Activated CD4-positive, alpha-beta T cell treated with anti-CD3 and anti-CD28 coated beads, Interleukin-2, amount 50 U/mL, for 1 hour (primary cell): ENCODE data around the gene GEMIN7.

Experiments used
- DNase-seq: peaks from one replicate; pipeline ENCODE4 v3.0.0-alpha.2; 2020

Gene GEMIN7, protein sequence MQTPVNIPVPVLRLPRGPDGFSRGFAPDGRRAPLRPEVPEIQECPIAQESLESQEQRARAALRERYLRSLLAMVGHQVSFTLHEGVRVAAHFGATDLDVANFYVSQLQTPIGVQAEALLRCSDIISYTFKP

DNA sequence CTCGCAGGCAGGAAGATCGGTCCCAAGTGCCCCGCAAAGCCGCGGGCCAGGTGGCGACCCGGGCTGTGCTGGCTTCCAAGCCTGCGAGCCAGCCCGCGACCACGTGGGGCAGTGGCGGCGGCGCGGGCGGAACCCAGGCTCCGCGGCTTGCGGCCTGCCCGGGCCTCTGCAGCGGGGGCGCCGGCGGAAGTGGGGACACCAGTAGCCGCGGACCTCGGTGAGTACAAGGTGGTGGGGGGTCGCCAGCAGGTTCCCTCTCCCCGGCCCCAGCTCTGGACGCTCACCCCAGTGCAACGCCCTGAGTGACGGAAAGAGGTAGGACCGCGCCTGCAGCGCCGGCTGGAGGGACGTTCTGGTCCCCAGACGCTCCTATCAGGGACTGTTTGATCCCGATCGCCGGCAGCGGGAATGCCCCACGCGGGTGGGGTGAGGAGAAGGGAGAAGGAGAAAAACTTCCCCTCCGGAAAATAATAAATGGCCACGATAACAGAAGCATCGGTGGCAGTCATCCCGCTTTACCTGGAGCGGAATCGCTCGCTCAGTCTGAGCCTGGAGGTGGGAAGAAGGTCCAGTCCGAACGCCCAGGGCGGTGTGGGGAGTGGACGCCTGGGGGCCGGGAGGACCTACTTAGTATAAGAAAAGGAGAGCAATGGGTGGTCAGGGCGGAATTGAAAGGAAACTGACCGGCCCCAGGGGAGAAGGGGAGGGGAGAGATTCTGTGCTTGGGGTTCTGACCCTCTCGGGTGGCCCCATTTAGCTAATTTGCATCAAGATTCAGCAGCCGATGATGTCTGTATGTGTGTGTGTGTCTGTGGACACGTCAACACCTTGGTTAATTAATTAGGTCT, at the start of gene GEMIN7:
Gene GEMIN7 (plus strand): TSS at position 198 of the 848 bp plus-strand sequence. CDS start 10,855 bp downstream, outside the sequence.
- peak; percentile 77 for DNase-seq

DNA sequence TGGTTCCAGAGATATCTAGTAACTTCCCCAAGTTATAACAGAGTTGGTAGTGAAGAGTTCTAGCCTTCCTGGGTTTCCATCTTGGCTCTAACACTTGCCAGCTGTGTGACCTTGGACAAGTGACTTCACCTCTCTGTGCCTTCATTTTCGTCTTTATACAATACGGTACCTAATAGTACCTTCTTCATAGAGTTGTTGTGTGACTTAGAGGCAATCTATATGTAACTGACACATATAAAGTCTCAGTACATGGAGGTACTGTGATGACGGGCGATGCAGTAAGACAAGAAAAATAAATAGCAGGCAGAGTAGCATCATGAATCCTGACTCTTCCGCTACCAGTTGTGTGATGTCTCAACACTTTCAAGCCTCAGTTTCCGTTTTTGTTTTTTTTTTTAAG, 48.2 kb upstream of the GEMIN7 start:
- no peak for DNase-seq

DNA sequence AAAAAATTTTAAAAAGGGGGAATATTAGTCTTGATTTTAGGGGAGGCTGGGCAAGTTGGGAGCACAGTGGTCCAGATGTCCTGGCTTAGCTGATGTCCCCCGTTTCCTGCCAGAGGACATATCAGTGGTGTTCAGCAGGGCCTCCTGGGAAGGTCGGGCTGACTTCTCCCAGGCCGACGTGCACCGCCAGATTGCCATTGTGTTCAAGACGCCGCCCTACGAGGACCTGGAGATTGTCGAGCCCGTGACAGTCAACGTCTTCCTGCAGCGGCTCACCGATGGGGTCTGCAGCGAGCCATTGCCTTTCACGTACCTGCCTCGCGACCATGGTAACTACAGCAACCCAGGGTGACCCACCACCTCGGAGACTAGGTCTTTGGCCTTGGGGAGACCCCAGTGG, 46.6 kb upstream of the GEMIN7 start:
- no peak for DNase-seq

DNA sequence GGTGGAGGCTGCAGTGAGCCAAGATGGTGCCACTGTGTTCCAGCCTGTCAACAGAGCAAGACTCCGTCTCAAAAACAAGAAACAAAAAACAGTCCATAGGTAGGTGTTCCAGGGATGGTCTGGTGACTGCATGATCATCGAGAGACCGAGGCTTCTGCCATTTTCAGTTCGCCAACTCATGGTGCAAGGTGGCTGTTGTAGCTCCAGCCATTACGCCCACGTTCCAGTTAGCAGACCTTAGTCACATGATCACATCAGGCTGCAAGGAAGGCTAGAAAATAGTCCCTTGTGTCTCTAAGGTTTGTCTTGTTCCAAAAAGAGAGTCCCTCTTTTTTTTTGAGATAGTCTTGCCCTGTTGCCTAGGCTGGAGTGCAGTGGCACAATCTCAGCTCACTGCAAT, 43.3 kb upstream of the GEMIN7 start:
- DNase-seq, result no peak

DNA sequence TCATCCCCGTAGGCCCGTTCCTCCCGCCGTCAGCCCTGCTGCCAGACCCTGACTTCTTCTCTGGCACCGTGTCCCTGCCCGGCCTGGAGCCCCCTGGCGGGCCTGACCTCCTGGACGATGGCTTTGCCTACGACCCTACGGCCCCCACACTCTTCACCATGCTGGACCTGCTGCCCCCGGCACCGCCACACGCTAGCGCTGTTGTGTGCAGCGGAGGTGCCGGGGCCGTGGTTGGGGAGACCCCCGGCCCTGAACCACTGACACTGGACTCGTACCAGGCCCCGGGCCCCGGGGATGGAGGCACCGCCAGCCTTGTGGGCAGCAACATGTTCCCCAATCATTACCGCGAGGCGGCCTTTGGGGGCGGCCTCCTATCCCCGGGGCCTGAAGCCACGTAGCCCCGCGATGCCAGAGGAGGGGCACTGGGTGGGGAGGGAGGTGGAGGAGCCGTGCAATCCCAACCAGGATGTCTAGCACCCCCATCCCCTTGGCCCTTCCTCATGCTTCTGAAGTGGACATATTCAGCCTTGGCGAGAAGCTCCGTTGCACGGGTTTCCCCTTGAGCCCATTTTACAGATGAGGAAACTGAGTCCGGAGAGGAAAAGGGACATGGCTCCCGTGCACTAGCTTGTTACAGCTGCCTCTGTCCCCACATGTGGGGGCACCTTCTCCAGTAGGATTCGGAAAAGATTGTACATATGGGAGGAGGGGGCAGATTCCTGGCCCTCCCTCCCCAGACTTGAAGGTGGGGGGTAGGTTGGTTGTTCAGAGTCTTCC, 41.5 kb upstream of the GEMIN7 start:
- no peak for DNase-seq

DNA sequence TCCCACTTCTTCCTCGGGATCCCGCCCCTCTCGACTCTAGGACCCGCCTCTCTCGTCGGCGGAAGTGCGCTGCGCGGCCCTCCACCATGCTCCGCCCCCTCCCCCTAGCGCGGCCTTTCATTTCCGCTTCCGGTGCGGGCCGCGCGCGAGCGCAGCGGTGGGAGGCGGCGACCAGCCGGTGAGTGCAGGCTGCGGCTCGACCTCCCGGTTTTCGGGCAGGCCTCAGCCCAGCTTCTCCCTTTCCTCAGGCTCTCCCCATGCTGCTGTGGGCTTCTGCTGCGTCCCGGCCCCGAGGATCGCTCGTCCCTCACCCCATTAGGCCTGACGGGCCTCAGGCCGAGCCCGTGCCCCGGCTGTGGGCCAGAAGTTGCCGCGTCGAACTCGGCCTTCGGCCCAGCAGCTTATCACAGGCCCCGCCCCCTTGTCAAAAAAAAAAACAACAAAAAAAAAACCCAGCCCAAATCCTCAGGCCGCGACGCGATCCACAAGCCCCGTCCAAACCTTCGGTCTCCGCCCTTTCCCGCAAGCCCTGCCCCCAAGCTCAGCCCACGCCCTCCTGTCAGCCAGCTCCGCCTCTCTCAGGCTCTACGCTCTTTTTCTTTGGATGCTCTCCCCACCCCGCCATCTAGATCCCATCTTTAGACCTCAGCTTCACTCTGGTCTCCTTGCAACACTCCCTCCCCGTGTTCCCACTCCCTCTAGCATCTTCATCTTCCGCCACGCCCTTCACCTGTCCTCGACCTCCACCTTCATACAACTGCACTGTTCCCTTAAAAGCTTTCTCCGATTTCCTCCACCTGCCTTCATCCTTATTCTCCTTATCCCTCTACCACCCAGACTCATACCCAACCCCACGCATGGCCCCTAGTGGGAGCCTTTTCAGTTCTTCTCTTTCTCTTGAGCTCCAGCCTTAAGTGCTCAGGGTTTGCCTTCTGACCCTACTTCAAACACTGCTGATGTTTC, 39.8 kb upstream of the GEMIN7 start, which contains the start of gene CLASRP:
Gene CLASRP (plus strand): TSS at position 115 of the 963 bp plus-strand sequence. CDS start 1,168 bp downstream, outside the sequence.
- DNase-seq, result peak; percentile 85

DNA sequence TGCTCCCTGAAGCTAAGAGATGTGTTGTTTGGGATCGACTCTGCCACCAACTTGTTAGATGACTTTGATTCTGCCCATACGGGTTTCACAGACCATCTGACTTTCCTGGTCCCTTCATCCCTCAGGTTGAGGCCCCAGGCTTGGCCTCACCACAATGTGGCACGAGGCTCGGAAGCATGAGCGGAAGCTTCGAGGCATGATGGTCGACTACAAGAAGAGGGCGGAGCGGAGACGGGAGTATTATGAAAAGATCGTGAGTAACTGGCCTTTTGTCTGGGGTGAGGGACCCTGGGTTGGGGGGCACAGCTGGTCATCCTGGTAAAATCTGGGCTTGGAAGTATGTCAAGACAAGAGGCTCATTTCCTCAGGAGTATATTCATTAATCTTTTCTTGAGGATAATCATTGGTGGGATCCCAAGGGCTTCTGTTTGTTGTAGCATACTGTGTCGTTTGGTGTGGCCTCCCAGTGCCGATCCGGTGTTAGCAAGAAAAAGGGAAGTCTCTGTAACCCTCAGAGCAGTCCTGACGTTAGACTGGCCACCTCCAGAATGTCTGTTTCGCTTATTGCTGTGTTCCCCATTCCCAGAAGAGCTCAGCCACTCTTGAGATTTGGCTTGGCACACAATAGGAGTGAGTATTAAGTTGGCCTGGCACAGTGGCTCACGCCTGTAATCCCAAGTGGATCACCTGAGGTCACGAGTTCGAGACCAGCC, 38.8 kb upstream of the GEMIN7 start:
- no peak for DNase-seq

DNA sequence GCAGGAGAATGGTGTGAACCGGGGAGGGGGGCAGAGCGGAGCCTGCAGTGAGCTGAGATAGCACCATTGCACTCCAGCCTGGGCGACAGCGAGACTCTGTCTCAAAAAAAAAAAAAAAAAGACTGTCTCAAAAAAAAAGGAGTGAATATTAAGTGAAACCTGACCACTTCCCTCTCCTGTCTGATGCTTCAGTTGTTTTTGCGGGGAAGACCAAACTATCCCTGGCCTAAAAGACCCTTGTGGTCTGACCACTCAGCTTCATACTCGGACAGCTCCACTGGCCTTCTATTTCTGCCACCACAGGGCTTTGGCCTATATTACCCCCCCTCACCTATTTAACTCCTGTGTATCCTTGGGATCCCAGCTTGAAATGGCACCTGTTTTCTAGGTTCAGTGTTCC, 37.9 kb upstream of the GEMIN7 start:
- DNase-seq, result no peak

DNA sequence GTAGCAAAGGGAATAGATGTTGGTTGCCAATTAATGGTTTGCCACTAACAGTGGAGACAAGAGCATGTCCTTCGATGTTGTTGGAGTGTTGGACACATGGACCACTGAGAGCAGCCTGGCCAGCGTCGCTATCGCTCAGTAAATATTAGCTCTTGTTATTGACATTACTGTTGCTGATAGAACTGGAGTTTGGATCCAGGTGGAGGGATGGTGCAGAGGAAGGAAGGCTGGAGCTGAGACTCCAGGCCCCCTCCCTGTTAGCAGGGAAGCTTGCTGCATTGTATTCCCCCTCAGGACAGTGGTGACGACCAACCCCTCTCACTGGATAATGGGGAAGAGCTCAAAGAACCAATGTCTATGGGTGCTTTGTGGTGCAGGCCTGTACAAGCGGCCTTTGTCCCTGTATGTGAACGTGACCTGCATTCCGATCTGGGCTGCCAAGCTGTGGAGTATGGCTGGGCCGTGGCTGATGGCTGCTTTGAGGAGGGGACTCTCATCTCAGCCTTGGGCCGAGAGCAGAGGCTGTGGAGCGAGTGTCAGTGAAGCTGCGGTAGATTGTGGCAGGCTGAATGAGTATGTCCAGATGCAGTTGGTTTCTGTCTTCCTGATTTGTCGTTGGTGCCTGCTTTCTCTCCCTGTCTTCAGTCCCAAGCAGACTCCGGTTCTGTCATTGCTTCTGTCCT, 33.2 kb upstream of the GEMIN7 start:
- DNase-seq, result no peak

DNA sequence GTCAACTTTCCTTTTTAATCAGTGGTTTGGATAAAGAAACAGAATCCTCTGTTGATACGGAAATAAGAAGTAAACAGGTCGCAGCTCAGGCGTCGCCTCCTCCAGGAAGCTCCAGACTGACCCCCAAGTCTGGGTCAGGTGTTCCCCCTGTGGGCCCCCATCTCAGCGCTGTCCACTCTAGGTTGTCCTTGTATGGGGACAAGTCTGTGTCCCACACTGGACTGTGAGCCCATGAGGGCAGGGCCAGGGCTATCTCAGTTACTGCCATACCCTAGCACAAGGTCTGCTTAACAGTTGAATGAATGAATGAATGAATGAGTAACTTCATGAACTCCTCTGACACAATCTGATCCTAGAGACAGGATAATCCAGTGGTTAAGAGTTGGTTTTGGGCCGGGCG, 32.7 kb upstream of the GEMIN7 start:
- DNase-seq, result no peak

DNA sequence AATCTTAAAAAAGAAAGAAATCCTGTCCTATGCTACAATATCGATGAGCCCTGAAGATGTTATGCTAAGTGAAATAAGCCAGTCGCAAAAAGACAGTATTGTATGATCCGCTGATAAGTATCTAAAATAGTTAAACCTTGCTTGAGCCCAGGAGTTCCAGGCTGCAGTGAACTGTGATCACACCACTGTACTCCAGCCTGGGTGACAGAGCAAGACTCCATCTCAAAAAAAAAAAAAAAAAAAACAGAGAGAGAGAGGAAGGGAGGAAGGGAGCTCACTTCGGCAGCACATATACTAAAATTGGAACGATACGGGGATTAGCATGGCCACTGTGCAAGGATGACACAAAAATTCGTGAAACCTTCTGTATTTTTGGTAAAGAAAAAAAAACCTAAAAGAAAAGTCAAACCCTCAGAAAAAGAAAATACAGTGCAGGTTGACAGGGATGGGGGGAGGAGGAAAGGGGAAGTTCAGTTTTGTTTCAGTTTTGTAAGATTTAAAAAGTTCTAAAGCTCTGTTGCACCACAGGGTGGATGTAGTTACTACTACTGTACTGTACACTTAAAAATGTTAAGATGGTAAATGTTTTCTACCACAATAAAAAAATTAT, 31.8 kb upstream of the GEMIN7 start:
- DNase-seq, result no peak

DNA sequence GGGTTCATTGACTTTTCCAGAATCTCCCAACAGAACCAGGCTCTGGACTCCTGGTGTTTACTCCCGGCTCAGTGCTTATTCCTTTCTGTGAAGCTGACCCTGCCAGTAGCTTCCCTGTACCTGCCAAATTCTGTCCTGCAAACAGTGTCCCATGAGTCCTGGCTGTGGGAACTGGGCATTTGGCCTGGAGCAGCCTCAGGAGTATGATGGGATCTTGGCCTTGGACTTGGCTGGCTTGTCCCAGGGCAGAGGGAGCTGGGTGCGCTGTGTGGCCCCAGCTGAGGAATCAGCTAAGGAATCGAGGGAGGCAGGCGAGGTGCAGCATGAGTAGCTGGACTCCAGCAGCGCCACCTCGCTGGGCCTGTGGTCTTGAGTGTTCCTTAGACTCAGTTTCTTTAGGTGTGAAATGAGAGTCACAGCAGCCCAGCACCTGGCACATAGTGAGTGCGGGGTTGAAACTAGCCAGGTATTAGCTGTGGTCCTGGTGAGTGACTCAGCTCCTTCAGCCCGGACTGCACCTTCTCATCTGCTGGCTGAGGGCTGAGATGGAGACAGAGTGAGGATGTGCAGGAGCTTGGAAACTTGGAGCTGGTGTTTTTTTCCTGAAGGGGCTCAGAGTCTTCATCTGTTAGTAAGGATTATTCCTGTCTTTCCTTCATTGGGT, 29.9 kb upstream of the GEMIN7 start:
- no peak for DNase-seq

DNA sequence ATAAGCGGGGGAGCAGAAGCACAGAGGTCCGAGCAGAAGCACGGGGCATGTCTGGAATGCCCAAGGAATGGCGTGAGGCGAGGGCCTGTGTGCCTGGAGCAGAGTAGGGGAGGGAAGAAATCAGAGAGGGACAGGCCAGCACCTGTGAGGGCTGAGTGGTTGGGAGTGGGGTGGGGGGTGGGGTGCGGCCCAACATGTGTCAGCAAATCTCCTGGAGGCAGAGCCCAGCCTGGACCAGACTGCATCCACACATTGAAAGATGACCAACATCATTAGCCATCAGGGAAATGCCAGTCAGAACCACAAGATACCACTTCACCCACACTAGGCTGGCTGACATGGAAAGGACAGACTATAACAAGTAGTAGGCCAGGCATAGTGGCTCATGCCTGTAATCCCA, 29.0 kb upstream of the GEMIN7 start:
- no peak for DNase-seq

DNA sequence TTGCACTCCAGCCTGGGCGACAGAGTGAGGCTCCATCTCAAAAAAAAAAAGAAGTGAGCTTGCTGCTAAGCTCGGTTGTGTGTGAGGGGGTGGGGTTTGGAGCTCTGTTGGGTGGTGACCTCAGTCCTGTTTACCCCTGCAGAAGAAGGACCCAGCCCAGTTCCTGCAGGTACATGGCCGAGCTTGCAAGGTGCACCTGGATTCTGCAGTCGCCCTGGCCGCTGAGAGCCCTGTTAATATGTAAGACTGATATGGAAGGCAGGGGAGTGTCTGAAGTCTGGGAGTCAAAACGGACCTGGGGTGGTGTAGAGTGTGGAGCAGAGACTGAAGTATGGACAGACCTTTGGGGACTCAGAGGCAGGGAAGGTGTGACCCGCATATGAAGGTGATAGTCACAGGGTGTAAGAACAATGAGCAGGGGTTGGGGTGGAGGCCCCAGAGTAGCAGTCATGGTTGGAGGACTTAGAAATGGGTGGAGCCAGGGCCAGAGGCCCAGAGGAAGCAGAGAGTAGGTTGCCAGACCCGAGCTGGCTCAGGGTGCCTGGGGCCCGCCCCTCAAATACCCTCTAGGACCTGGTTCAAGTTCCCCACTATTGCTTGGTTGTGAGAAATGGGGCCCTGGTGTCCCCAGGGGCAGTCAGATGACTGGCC, 27.0 kb upstream of the GEMIN7 start:
- DNase-seq, result no peak

DNA sequence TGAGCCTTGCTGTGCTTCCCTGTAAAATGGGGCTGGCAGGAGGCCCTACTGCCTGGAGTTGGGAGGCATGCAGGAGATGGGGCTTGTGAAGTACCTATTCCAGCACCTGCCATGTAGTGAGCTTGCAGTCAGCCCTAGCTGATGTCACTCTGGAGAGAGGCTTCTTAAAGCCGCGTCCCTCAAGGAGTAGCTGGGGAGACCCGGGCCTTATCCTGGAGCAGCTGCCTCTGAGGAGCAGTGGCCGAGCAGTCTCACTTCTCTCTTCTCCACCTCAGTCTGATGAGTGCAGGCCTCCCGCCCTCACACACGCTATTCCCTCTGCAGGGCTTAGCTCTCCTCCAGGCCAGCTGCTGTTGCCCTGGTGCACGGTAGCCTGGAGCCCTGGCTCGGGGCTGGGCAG, 22.2 kb upstream of the GEMIN7 start:
- DNase-seq, result no peak

DNA sequence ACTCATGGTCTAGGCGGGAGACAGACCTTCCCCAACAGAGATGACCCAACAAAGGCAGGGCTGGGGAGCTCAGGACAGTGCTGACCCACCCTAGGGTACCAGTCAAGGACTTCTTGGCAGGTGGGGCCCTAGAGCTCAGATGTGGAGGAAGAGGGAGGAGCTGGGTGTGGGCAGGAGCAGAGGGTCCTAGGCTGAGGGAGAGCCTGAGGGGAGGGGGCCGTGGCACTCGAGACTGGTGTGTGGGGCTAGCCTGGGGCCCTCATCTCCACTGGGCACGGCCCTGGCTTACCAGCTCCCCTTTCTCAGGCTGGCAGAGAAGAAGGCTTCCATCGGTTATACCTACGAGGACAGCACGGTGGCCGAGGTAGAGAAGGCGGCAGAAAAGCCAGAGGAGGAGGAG, 21.6 kb upstream of the GEMIN7 start:
- no peak for DNase-seq

DNA sequence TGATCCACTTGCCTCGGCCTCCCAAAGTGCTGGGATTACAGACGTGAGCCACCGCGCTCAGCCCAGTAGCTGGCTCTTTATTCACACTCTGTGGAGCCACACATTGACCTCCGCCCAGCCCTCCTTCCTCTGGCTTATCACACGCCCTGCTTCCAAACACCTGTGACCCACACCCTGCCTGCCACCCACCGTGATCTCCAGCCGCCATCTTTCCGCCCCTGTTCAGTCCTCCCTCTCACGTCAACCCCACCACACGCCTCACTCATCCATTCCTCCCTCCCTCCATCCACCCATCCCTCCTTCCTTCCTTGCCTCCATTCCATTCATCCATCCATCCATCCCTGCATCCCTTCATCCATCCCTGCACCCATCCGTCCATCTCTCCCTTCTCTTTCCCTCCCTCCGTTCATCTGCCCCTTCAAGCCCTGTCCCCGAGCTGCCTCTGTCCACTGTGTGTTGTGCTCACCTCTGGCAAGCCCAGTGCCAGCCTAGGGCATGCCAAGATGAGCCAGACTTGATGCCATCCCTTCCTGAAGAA, 20.4 kb upstream of the GEMIN7 start:
- no peak for DNase-seq

DNA sequence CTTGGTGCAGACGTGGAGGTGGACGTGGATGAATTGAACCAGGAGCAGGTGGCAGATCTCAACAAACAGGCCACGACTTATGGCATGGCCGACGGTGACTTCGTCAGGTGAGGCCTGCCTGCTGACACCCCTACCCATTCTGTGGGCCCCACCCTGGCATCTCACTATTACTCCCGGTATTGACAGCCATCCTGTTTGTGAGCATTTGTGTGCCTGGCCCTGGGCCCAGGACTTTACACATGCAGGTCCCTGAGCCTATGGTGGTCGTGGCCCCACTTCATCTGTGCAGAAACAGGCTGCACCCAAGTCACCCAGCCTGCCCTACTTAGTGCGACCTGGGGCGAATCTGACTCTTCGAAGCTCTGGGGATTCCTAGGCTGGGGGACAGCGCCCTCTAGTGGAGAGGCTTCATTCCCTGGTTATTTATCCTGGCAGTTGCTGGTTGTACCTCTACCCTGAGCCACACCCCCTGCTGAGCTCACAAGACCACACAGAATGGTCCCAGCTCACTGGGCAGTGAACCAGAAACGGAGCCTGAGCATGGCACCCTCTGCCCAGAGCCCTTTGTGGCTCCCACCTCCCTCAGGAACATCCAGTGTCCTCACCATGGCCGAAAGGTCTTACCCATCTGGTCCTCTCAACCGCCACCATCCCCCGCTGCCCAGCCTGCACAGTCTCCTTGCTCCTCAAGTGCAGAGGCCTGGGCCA, 19.6 kb upstream of the GEMIN7 start:
- DNase-seq, result peak; percentile 88

DNA sequence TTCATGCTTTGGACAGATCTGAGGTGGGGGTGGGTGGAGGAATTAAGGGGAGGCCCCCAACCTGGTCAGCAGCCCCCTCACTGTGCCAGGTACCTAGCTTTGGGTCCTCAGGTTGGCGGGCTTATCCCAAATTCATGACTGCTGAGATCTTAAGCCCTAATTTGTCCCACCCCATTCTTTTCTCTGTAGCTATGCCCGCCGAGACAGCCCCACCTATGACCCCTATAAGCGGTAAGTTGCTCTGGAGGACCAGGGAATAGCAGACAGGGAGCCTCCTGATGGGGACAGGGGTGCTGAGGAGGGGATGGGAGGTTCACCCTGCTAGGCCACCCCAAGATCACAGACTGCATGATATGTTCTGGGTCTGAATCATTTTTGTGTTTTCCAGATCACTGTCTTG, 17.1 kb upstream of the GEMIN7 start:
- no peak for DNase-seq
